Measurements from ENCODE around the gene FITM1. TPM values are rescaled to one million over a fixed set of nuclear protein-coding genes. Genes with fewer than 3 reads are reported as not detected.

The FITM1 gene, protein sequence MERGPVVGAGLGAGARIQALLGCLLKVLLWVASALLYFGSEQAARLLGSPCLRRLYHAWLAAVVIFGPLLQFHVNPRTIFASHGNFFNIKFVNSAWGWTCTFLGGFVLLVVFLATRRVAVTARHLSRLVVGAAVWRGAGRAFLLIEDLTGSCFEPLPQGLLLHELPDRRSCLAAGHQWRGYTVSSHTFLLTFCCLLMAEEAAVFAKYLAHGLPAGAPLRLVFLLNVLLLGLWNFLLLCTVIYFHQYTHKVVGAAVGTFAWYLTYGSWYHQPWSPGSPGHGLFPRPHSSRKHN
- 0.59 TPM for total RNA-seq (ENCODE audit: unreplicated experiment)
- long read RNA-seq: 0 reads

DNA sequence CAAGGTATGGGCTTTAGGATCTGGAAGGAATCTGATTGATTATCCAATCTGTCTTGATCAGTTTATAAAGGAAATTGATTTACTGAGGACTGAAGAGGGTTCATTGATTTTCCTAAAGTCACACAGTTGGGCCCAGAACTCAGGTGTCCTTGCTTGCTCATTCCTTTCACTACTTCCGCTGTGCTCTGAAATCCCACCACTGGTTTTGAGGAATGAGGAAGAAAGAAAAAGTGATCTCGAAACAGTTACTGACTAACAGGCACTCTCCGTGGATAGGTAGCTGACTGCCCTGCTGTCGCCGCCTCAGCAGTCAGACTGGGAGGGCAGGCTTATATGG, at the start of gene FITM1:
FITM1 (plus strand) TSS at position 280 of the 337 bp plus-strand sequence. CDS start 905 bp downstream, outside the sequence.
- Mint-ChIP-seq H3K36me3 (ENCODE audit: low read depth, unreplicated experiment) (peaks cover 4% of the 10 kb centered on the region), H3K4me1 (ENCODE audit: unreplicated experiment) (peaks cover 23% of the 10 kb centered on the region), H3K9me3 (ENCODE audit: unreplicated experiment) (no peaks in the 10 kb centered on the region), H3K27me3 (ENCODE audit: unreplicated experiment) (peaks cover 9% of the 10 kb centered on the region), H3K27ac (ENCODE audit: unreplicated experiment) (no peak within 1 kb of the TSS), H3K4me3 (ENCODE audit: unreplicated experiment) (no peak within 1 kb of the TSS)
- DNase-seq (ENCODE audit: low spot score): no peak
- TF ChIP-seq, protein P1, sequence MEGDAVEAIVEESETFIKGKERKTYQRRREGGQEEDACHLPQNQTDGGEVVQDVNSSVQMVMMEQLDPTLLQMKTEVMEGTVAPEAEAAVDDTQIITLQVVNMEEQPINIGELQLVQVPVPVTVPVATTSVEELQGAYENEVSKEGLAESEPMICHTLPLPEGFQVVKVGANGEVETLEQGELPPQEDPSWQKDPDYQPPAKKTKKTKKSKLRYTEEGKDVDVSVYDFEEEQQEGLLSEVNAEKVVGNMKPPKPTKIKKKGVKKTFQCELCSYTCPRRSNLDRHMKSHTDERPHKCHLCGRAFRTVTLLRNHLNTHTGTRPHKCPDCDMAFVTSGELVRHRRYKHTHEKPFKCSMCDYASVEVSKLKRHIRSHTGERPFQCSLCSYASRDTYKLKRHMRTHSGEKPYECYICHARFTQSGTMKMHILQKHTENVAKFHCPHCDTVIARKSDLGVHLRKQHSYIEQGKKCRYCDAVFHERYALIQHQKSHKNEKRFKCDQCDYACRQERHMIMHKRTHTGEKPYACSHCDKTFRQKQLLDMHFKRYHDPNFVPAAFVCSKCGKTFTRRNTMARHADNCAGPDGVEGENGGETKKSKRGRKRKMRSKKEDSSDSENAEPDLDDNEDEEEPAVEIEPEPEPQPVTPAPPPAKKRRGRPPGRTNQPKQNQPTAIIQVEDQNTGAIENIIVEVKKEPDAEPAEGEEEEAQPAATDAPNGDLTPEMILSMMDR (IDR thresholded peaks at IDR 0.05; ENCODE audit: unreplicated experiment): no peak

- H3K27ac Mint-ChIP-seq (ENCODE audit: unreplicated experiment): no peak overlapping the region
These were observed 49.3 kb upstream of the FITM1 start for GRCh38 chr14:24080888-24081738.

GRCh38 chr14:24081739-24082211, 48.7 kb upstream of the FITM1 start:
- H3K27ac Mint-ChIP-seq (ENCODE audit: unreplicated experiment): peak overlapping the region; percentile 61
- H3K27me3 Mint-ChIP-seq (ENCODE audit: unreplicated experiment): peaks cover 15% of the 10 kb centered on the region

More at GRCh38 chr14:24080888-24081738, 49.3 kb upstream of the FITM1 start:
- Mint-ChIP-seq H3K9me3 (ENCODE audit: unreplicated experiment) (no peaks in the 10 kb centered on the region), H3K27me3 (ENCODE audit: unreplicated experiment) (peaks cover 15% of the 10 kb centered on the region), H3K4me1 (ENCODE audit: unreplicated experiment) (peaks cover 5% of the 10 kb centered on the region), H3K4me3 (ENCODE audit: unreplicated experiment) (no peak overlapping the region), H3K36me3 (ENCODE audit: low read depth, unreplicated experiment) (no peaks in the 10 kb centered on the region)
- peak; percentile 33 for DNase-seq (ENCODE audit: low spot score)
- TF ChIP-seq, protein P1 (IDR thresholded peaks at IDR 0.05; ENCODE audit: unreplicated experiment): no peak

GRCh38 chr14:24082411-24083080, 47.9 kb upstream of the FITM1 start:
- H3K36me3 Mint-ChIP-seq (ENCODE audit: low read depth, unreplicated experiment): no peaks in the 10 kb centered on the region
- peaks cover 5% of the 10 kb centered on the region for H3K4me1 Mint-ChIP-seq (ENCODE audit: unreplicated experiment)
- H3K27ac Mint-ChIP-seq (ENCODE audit: unreplicated experiment): no peak overlapping the region
- no peaks in the 10 kb centered on the region for H3K9me3 Mint-ChIP-seq (ENCODE audit: unreplicated experiment)
- peaks cover 16% of the 10 kb centered on the region for H3K27me3 Mint-ChIP-seq (ENCODE audit: unreplicated experiment)
- H3K4me3 Mint-ChIP-seq (ENCODE audit: unreplicated experiment): no peak overlapping the region
- no peak for DNase-seq (ENCODE audit: low spot score)
- TF ChIP-seq, protein P1 (IDR thresholded peaks at IDR 0.05; ENCODE audit: unreplicated experiment): no peak

More at GRCh38 chr14:24081739-24082211, 48.7 kb upstream of the FITM1 start:
- Mint-ChIP-seq H3K4me3 (ENCODE audit: unreplicated experiment) (peak overlapping the region; percentile 78), H3K4me1 (ENCODE audit: unreplicated experiment) (peaks cover 5% of the 10 kb centered on the region), H3K9me3 (ENCODE audit: unreplicated experiment) (no peaks in the 10 kb centered on the region), H3K36me3 (ENCODE audit: low read depth, unreplicated experiment) (no peaks in the 10 kb centered on the region)
- TF ChIP-seq, protein P1 (IDR thresholded peaks at IDR 0.05; ENCODE audit: unreplicated experiment): no peak
- DNase-seq (ENCODE audit: low spot score): no peak

Data from endothelial cell (in vitro differentiated cells).